Uterus (tissue), 4 donors: Measurements from ENCODE around the gene GZF1. TPM values are rescaled to one million over a fixed set of nuclear protein-coding genes. Genes with fewer than 3 reads are reported as not detected.

Experiments
- DNase-seq, 2 donors: peaks; one replicate each; pipeline ENCODE4 v3.0.0-alpha.2; 2019 to 2020
- H3K27ac ChIP-seq, 2 donors: fragments of 200-600 bp; sonication (generic); 1 replicate in 1 of 2; 2 replicates in 1 of 2; pipeline ENCODE4 v1.5.1; 2016 to 2018
- H3K27me3 ChIP-seq, 2 donors: fragments of 200-600 bp; sonication (generic); one replicate each; pipeline ENCODE4 v1.5.1; 2018 to 2019; ENCODE audit warnings: control low read depth in 1 of 2
- H3K36me3 ChIP-seq, 2 donors: fragments of 200-600 bp; sonication (generic); one replicate each; pipeline ENCODE4 v1.5.1; 2019; ENCODE audit warnings: control low read depth in 1 of 2
- H3K4me1 ChIP-seq, 2 donors: fragments of 200-600 bp; sonication (generic); one replicate each; pipeline ENCODE4 v1.5.1; 2018 to 2019; ENCODE audit warnings: control low read depth in 1 of 2
- H3K4me3 ChIP-seq, 2 donors: fragments of 200-600 bp; sonication (generic); 1 replicate in 1 of 2; 2 replicates in 1 of 2; pipeline ENCODE4 v1.5.1; 2018 to 2019; ENCODE audit warnings: mild to moderate bottlenecking in 1 of 2
- H3K9me3 ChIP-seq, 2 donors: fragments of 200-600 bp; sonication (generic); one replicate each; pipeline ENCODE4 v1.5.1; 2019; ENCODE audit warnings: control low read depth in 1 of 2
- CTCF ChIP-seq, 4 experiments: fragments of 200-600 bp in 2 of 4; fragments of 450-650 bp in 2 of 4; sonication (generic) in 2 of 4; IDR thresholded peaks; one replicate each; pipeline ENCODE4 v1.5.1; 2016 to 2019; ENCODE audit warnings: antibody characterized with exemption in 4 of 4, mild to moderate bottlenecking in 2 of 4, moderate library complexity in 1 of 4
- POLR2A ChIP-seq, 2 donors: fragments of 450-650 bp; IDR thresholded peaks; one replicate each; pipeline ENCODE4 v1.6.1; 2016; ENCODE audit warnings: antibody characterized with exemption in 2 of 2, mild to moderate bottlenecking in 1 of 2, moderate library complexity in 1 of 2
- intact Hi-C: fragments of 100-400 bp; cut with DNase I; formaldehyde crosslinking; loops from one replicate; pipeline ENCODE4 v1.15.1; 2023; ENCODE audit warnings: low total_unique reads
- total RNA-seq, 4 donors: library from RNA; depleted of rRNA in 3 of 4; stranded (reverse); fragments of >200 nt in 3 of 4; gene quantifications; one replicate each; pipeline versions ENCODE4 v1.1.0 to v1.2.4, GENCODE V29; 2014 to 2023
- donor health status: DM: yes; HTN: yes; CAD: no.

Gene GZF1
- total RNA-seq, 4 donors from 2014 or later: 5.9 to 24.5 (median 17.6) TPM

- TF ChIP-seq POLR2A (IDR thresholded peaks at IDR 0.05): no peak
- no peak for TF ChIP-seq CTCF (IDR thresholded peaks at IDR 0.05)
- H3K4me1 ChIP-seq: peaks cover 0 to 9% of the 10 kb centered on the region in 2 donors
- H3K27me3 ChIP-seq: no peaks in the 10 kb centered on the region
- intact Hi-C loops: no loop called here
- no peak for DNase-seq
- no peak overlapping the region for H3K27ac ChIP-seq
- H3K36me3 ChIP-seq: no peaks in the 10 kb centered on the region
- H3K4me3 ChIP-seq: no peak overlapping the region
- no peaks in the 10 kb centered on the region for H3K9me3 ChIP-seq
These were observed 6.5 kb downstream of the GZF1 start for GRCh38 chr20:23368316-23369071.

GRCh38 chr20:23369072-23369823, 7.3 kb downstream of the GZF1 start:
- H3K27ac ChIP-seq: no peak overlapping the region
- no peaks in the 10 kb centered on the region for H3K27me3 ChIP-seq
- peaks cover 0 to 9% of the 10 kb centered on the region in 2 donors for H3K4me1 ChIP-seq
- TF ChIP-seq CTCF (IDR thresholded peaks at IDR 0.05) (no peak), POLR2A (IDR thresholded peaks at IDR 0.05) (no peak)
- no peaks in the 10 kb centered on the region for H3K36me3 ChIP-seq
- no peak overlapping the region for H3K4me3 ChIP-seq
- no peaks in the 10 kb centered on the region for H3K9me3 ChIP-seq
- no peak for DNase-seq
- intact Hi-C loops: no loop called here

DNA sequence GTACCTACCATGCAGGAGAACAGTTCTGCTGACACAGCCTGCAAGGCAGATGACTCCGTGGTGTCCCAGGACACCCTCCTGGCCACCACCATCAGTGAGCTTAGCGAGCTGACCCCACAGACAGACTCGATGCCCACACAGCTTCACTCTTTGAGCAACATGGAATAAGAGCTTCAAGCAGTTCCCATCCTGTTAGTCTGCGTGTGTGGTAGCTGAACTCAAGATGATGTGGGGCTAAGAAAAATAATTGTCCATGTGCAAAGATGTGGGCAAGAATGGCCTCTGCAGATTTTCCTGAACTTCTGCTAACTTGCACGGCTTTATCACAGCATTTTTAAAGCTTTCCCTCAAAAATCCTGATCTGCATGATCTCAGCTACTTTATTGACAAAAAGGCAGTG, 8.3 kb downstream of the GZF1 start:
- DNase-seq: no peak
- Histone ChIP-seq H3K9me3 (no peaks in the 10 kb centered on the region), H3K36me3 (no peaks in the 10 kb centered on the region), H3K27me3 (no peaks in the 10 kb centered on the region), H3K4me3 (no peak overlapping the region), H3K27ac (no peak overlapping the region), H3K4me1 (peaks cover 0 to 8% of the 10 kb centered on the region in 2 donors)
- TF ChIP-seq CTCF (IDR thresholded peaks at IDR 0.05) (no peak), POLR2A (IDR thresholded peaks at IDR 0.05) (no peak)
- intact Hi-C loops: no loop called here

GRCh38 chr20:23370873-23371272, 8.9 kb downstream of the GZF1 start:
- no peak for TF ChIP-seq CTCF (IDR thresholded peaks at IDR 0.05)
- no peak for TF ChIP-seq POLR2A (IDR thresholded peaks at IDR 0.05)

DNA sequence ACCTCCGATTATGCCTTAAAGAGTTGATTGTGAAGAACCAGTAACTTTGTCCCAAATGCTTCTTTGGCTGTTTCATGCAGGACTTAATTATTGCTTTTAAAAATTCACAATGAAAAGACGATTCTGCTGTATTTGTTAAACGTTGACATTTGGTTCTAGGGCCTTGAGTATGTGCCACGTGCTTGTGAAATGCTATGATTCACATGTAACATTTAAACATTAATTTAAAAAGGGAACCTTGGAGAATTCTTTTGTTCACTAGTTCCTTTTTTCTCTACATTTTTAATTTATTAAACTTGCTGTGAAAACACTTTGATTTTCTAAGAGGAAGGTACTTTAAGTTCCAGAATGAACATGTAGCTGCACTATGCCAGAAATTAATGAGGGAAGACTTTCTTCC, 9.5 kb downstream of the GZF1 start:
- TF ChIP-seq POLR2A (IDR thresholded peaks at IDR 0.05) (no peak), CTCF (IDR thresholded peaks at IDR 0.05) (no peak)
- no peaks in the 10 kb centered on the region for H3K9me3 ChIP-seq
- DNase-seq: no peak
- H3K36me3 ChIP-seq: no peaks in the 10 kb centered on the region
- H3K4me1 ChIP-seq: no peaks in the 10 kb centered on the region
- no peak overlapping the region for H3K27ac ChIP-seq
- H3K4me3 ChIP-seq: no peak overlapping the region
- intact Hi-C loops: no loop called here
- no peaks in the 10 kb centered on the region for H3K27me3 ChIP-seq

More at GRCh38 chr20:23370873-23371272, 8.9 kb downstream of the GZF1 start:
- intact Hi-C loops: no loop called here
- H3K27me3 ChIP-seq: no peaks in the 10 kb centered on the region
- H3K27ac ChIP-seq: no peak overlapping the region
- H3K36me3 ChIP-seq: no peaks in the 10 kb centered on the region
- no peak for DNase-seq
- H3K4me3 ChIP-seq: no peak overlapping the region
- H3K9me3 ChIP-seq: no peaks in the 10 kb centered on the region
- peaks cover 0 to 2% of the 10 kb centered on the region in 2 donors for H3K4me1 ChIP-seq
